HEK293T (cell line): ENCODE data around the gene SLCO1B3.

ENCODE experiments used
- CTCF ChIA-PET: fragments of 350-600 bp; formaldehyde crosslinking; extraction: SDS; loops from one replicate; lab custom pipeline; 2021; ENCODE audit warnings: antibody characterized with exemption, inconsistent platforms; lab: Yijun Ruan, JAX
- POLR2A ChIA-PET: fragments of 350-600 bp; formaldehyde crosslinking; extraction: SDS; loops from one replicate; lab custom pipeline; 2020; ENCODE audit warnings: antibody characterized with exemption, inconsistent platforms; lab: Yijun Ruan, JAX
- DNase-seq: peaks from one replicate; pipeline ENCODE4 v3.0.0; 2012; ENCODE audit warnings: mixed read lengths; ENCODE audit errors: extremely low spot score
- ARNT ChIP-seq: fragments of 450-650 bp; IDR thresholded peaks from 2 replicates; pipeline ENCODE4 v1.6.1; 2017; ENCODE audit warnings: mild to moderate bottlenecking
- BHLHE40 ChIP-seq: fragments of 450-650 bp; IDR thresholded peaks from 2 replicates; pipeline ENCODE4 v1.6.1; 2016; ENCODE audit warnings: mild to moderate bottlenecking, moderate library complexity, borderline replicate concordance
- CTBP1 ChIP-seq: fragments of 450-650 bp; IDR thresholded peaks from 2 replicates; pipeline ENCODE4 v1.6.1; 2016; ENCODE audit warnings: borderline replicate concordance
- ELF4 ChIP-seq: fragments of 450-650 bp; IDR thresholded peaks from 2 replicates; pipeline ENCODE4 v1.6.1; 2017; ENCODE audit warnings: antibody characterized with exemption
- FOXA1 ChIP-seq: fragments of 450-650 bp; IDR thresholded peaks from 2 replicates; pipeline ENCODE4 v1.6.1; 2016; ENCODE audit warnings: mild to moderate bottlenecking
- FOXK2 ChIP-seq: fragments of 450-650 bp; IDR thresholded peaks from 2 replicates; pipeline ENCODE4 v1.6.1; 2016; ENCODE audit warnings: mild to moderate bottlenecking
- FOXM1 ChIP-seq: fragments of 450-650 bp; IDR thresholded peaks from 2 replicates; pipeline ENCODE4 v1.6.1; 2017; ENCODE audit warnings: mild to moderate bottlenecking, borderline replicate concordance
- HDGF ChIP-seq: fragments of 450-650 bp; IDR thresholded peaks from 2 replicates; pipeline ENCODE4 v1.6.1; 2017; ENCODE audit warnings: antibody characterized with exemption, borderline replicate concordance
- L3MBTL2 ChIP-seq: fragments of 450-650 bp; conservative IDR thresholded peaks from 2 replicates; pipeline ENCODE4 v1.6.1; 2016; ENCODE audit warnings: mild to moderate bottlenecking
- LEF1 ChIP-seq: fragments of 450-650 bp; IDR thresholded peaks from 2 replicates; pipeline ENCODE4 v1.6.1; 2017; ENCODE audit warnings: mild to moderate bottlenecking, borderline replicate concordance
- NFRKB ChIP-seq: fragments of 450-650 bp; IDR thresholded peaks from 2 replicates; pipeline ENCODE4 v1.6.1; 2016; ENCODE audit warnings: mild to moderate bottlenecking, moderate library complexity
- SP1 ChIP-seq: fragments of 450-650 bp; IDR thresholded peaks from 2 replicates; pipeline ENCODE4 v1.6.1; 2017
- SUZ12 ChIP-seq: fragments of 450-650 bp; IDR thresholded peaks from 2 replicates; pipeline ENCODE4 v1.6.1; 2016; ENCODE audit warnings: mild to moderate bottlenecking
- TARDBP ChIP-seq: fragments of 450-650 bp; IDR thresholded peaks from 2 replicates; pipeline ENCODE4 v1.6.1; 2016
- ZNF384 ChIP-seq: fragments of 450-650 bp; IDR thresholded peaks from 2 replicates; pipeline ENCODE4 v1.6.1; 2016
- TF ChIP-seq, protein P1 (sequence below): fragments of 450-650 bp; IDR thresholded peaks from 2 replicates; pipeline ENCODE4 v1.6.1; 2016

Gene SLCO1B3

DNA sequence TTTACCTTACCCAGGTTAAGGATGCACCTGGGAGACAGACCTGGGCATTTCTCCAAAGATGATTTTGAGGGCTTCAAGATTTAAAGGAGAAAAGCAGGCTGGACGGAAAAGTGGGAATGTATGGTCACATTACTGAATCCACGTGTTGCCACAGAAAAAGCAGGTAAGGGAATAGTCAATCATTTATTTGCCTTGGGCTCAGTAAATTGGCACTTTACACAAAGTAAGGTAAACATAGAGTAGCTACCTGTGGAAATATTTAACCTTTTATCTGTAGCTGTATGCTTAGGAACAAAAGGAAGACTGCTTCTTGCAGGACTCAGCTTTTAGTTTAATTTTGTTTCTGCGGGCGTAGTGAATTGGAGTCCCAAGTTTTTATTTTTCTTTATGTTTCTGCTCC, 153.3 kb downstream of the SLCO1B3 start:
- POLR2A ChIA-PET, result no interaction called here
- TF ChIP-seq ARNT (no peak), ZNF384 (no peak), SUZ12 (no peak), LEF1 (no peak), CTBP1 (no peak), ELF4 (no peak), NFRKB (no peak), FOXM1 (no peak), FOXK2 (no peak), FOXA1 (no peak), SP1 (no peak), BHLHE40 (no peak), HDGF (no peak), L3MBTL2 (no peak), TARDBP (no peak)
- TF ChIP-seq, protein P1, sequence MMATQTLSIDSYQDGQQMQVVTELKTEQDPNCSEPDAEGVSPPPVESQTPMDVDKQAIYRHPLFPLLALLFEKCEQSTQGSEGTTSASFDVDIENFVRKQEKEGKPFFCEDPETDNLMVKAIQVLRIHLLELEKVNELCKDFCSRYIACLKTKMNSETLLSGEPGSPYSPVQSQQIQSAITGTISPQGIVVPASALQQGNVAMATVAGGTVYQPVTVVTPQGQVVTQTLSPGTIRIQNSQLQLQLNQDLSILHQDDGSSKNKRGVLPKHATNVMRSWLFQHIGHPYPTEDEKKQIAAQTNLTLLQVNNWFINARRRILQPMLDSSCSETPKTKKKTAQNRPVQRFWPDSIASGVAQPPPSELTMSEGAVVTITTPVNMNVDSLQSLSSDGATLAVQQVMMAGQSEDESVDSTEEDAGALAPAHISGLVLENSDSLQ, result no peak
- CTCF ChIA-PET, result no interaction called here
- no peak for DNase-seq
